SK-N-SH (cell line): ENCODE measurements around the gene LARP6. TPM values are rescaled to one million over a fixed set of nuclear protein-coding genes. Genes with fewer than 3 reads are reported as not detected.

Experiments used
- CTCF ChIA-PET: fragments of 300-600, 350-600 bp; formaldehyde crosslinking; extraction: SDS; loops from one replicate; lab custom pipeline; 2021; lab: Yijun Ruan, JAX
- POLR2A ChIA-PET: fragments of 350-600 bp; sonication (Branson Sonifier 250); formaldehyde crosslinking; extraction: SDS; loops from one replicate; lab custom pipeline; 2020; ENCODE audit warnings: antibody characterized with exemption, inconsistent platforms; lab: Yijun Ruan, JAX
- DNase-seq: peaks from one replicate; pipeline ENCODE4 v3.0.0; 2012
- H2AFZ ChIP-seq: fragments of 200-600 bp; sonication (generic); 2 replicates; pipeline ENCODE4 v1.8.1; 2016; ENCODE audit warnings: antibody characterized with exemption, mild to moderate bottlenecking, low read depth
- H3F3A ChIP-seq: fragments of 200-600 bp; sonication (generic); replicated peaks from 2 replicates; pipeline ENCODE3; 2016; ENCODE audit warnings: antibody characterized with exemption, mild to moderate bottlenecking; ENCODE audit not compliant: insufficient read depth
- H3K27ac ChIP-seq, 2 experiments: fragments of 200-500 bp in 1 of 2; fragments of 200-600 bp in 1 of 2; sonication (Bioruptor generic) in 1 of 2; sonication (generic), shearing (Covaris generic) in 1 of 2; 2 replicates each; pipeline versions ENCODE4 v1.5.1 to v1.6.1; 2014 to 2016; ENCODE audit warnings: low read depth in 2 of 2, inconsistent platforms in 1 of 2, low read length in 1 of 2, mild to moderate bottlenecking in 1 of 2, mixed read lengths in 1 of 2
- H3K27me3 ChIP-seq: fragments of 200-600 bp; sonication (generic), shearing (Covaris generic); 2 replicates; pipeline ENCODE4 v1.6.1; 2016; ENCODE audit warnings: mixed run types; ENCODE audit not compliant: insufficient read depth
- H3K36me3 ChIP-seq, 2 experiments: fragments of 200-500 bp in 1 of 2; fragments of 200-600 bp in 1 of 2; sonication (Bioruptor generic) in 1 of 2; sonication (generic) in 1 of 2; replicated peaks in 1 of 2; 2 replicates each; pipeline versions ENCODE3 to v1.5.1; 2014 to 2016; ENCODE audit warnings: low read length in 1 of 2, mild to moderate bottlenecking in 1 of 2; ENCODE audit not compliant: insufficient read depth in 2 of 2, control insufficient read depth in 1 of 2
- H3K4me1 ChIP-seq, 2 experiments: fragments of 200-500 bp in 1 of 2; fragments of 200-600 bp in 1 of 2; sonication (Bioruptor generic) in 1 of 2; sonication (generic), shearing (Covaris generic) in 1 of 2; 2 replicates each; pipeline versions ENCODE4 v1.5.1 to v1.6.1; 2014 to 2016; ENCODE audit warnings: low read depth in 1 of 2, low read length in 1 of 2, mixed run types in 1 of 2; ENCODE audit not compliant: insufficient read depth in 2 of 2, control insufficient read depth in 1 of 2
- H3K4me2 ChIP-seq: fragments of 200-600 bp; sonication (generic), shearing (Covaris generic); 2 replicates; pipeline ENCODE4 v1.6.1; 2017; ENCODE audit warnings: mixed run types
- H3K4me3 ChIP-seq, 2 experiments: fragments of 200-500 bp in 1 of 2; fragments of 200-600 bp in 1 of 2; sonication (Bioruptor generic) in 1 of 2; sonication (generic), shearing (Covaris generic) in 1 of 2; 2 replicates each; pipeline versions ENCODE4 v1.5.1 to v1.8.1; 2014 to 2016; ENCODE audit warnings: low read depth in 2 of 2, inconsistent platforms in 1 of 2, low read length in 1 of 2, mild to moderate bottlenecking in 1 of 2, mixed read lengths in 1 of 2, moderate library complexity in 1 of 2
- H3K79me2 ChIP-seq: fragments of 200-600 bp; sonication (generic); 2 replicates; pipeline ENCODE4 v1.8.1; 2017; ENCODE audit warnings: mild to moderate bottlenecking; ENCODE audit not compliant: insufficient read depth
- H3K9ac ChIP-seq: fragments of 200-600 bp; sonication (generic); 2 replicates; pipeline ENCODE4 v1.6.1; 2017; ENCODE audit warnings: mixed run types
- H3K9me2 ChIP-seq: fragments of 200-600 bp; sonication (generic); 2 replicates; pipeline ENCODE4 v1.6.1; 2017; ENCODE audit warnings: mixed run types
- H3K9me3 ChIP-seq: fragments of 200-600 bp; sonication (generic); 2 replicates; pipeline ENCODE4 v1.6.1; 2017; ENCODE audit warnings: mixed run types, mild to moderate bottlenecking, moderate library complexity
- H4K20me1 ChIP-seq: fragments of 200-600 bp; sonication (generic); 2 replicates; pipeline ENCODE4 v1.6.1; 2017; ENCODE audit warnings: mild to moderate bottlenecking, mixed run types; ENCODE audit not compliant: insufficient read depth
- FOXJ3 ChIP-seq: sonication (generic); formaldehyde crosslinking; IDR thresholded peaks from 2 replicates; pipeline ENCODE4 v1.5.1; 2020; ENCODE audit warnings: mild to moderate bottlenecking, missing genetic modification reagents
- FOXM1 ChIP-seq: IDR thresholded peaks from 2 replicates; pipeline ENCODE4 v1.4.0; 2012; ENCODE audit warnings: low read depth, mild to moderate bottlenecking
- GABPA ChIP-seq: IDR thresholded peaks from 2 replicates; pipeline ENCODE4 v1.4.0; 2012; ENCODE audit warnings: low read depth, mild to moderate bottlenecking
- IRF3 ChIP-seq: fragments of 150-350 bp; IDR thresholded peaks from 2 replicates; pipeline ENCODE4 v1.6.1; 2016; ENCODE audit warnings: mild to moderate bottlenecking, low read depth, low read length
- MAX ChIP-seq: IDR thresholded peaks from 2 replicates; pipeline ENCODE4 v1.4.0; 2012; ENCODE audit warnings: low read depth
- MEF2A ChIP-seq: IDR thresholded peaks from 2 replicates; pipeline ENCODE4 v1.4.0; 2012; ENCODE audit warnings: low read depth, borderline replicate concordance
- PBX3 ChIP-seq: IDR thresholded peaks from 2 replicates; pipeline ENCODE4; 2012
- POLR2AphosphoS5 ChIP-seq: IDR thresholded peaks from 2 replicates; pipeline ENCODE4 v1.6.1; 2012; ENCODE audit warnings: low read depth, low read length
- RAD21 ChIP-seq: IDR thresholded peaks from 2 replicates; pipeline ENCODE4 v1.6.1; 2012; ENCODE audit warnings: mild to moderate bottlenecking, low read length
- REST ChIP-seq: IDR thresholded peaks from 2 replicates; pipeline ENCODE4 v1.6.1; 2012; ENCODE audit warnings: mild to moderate bottlenecking, low read depth, low read length, moderate library complexity
- SIN3A ChIP-seq: IDR thresholded peaks from 2 replicates; pipeline ENCODE4 v1.6.1; 2012; ENCODE audit warnings: low read depth, mild to moderate bottlenecking, low read length, moderate library complexity, borderline replicate concordance
- SMC3 ChIP-seq: IDR thresholded peaks from 2 replicates; pipeline ENCODE4 v1.6.1; 2012; ENCODE audit warnings: low read depth, low read length, improper control_type of control experiment
- TAF1 ChIP-seq: IDR thresholded peaks from 2 replicates; pipeline ENCODE4 v1.6.1; 2012; ENCODE audit warnings: low read depth, mild to moderate bottlenecking, low read length, moderate library complexity, borderline replicate concordance
- TEAD4 ChIP-seq: IDR thresholded peaks from 2 replicates; pipeline ENCODE4 v1.4.0; 2012; ENCODE audit warnings: mild to moderate bottlenecking, borderline replicate concordance; ENCODE audit not compliant: insufficient read depth
- USF1 ChIP-seq: IDR thresholded peaks from 2 replicates; pipeline ENCODE4 v1.4.0; 2012; ENCODE audit warnings: low read depth, borderline replicate concordance
- YY1 ChIP-seq: IDR thresholded peaks from 2 replicates; pipeline ENCODE4 v1.4.0; 2012; ENCODE audit warnings: low read depth, mild to moderate bottlenecking
- ZBTB33 ChIP-seq: IDR thresholded peaks from 2 replicates; pipeline ENCODE4 v1.4.0; 2012; ENCODE audit warnings: low read depth, borderline replicate concordance
- WGBS: methylation state at CpG from one replicate; pipeline ENCODE4 v1.1.6; 2017; ENCODE audit warnings: low lambda C conversion rate; 5-methylcytosine and 5-hydroxymethylcytosine counted together
- polyA plus RNA-seq, 3 experiments: library from polyadenylated mRNA; depleted of rRNA; stranded (reverse); fragments of >200 nt; gene quantifications; 2 replicates each; pipeline ENCODE4 v1.2.3, GENCODE V29; 2012

The LARP6 gene
- polyA plus RNA-seq, 1 of the 3 experiments (the other 2 are of a cell fraction): 236 TPM

GRCh38 chr15:70870051-70870450 lies 16.1 kb upstream of the LARP6 start (continued):
- no peak for TF ChIP-seq USF1
- TF ChIP-seq MAX: peak; percentile 41; the same call in 1 of the 2 replicates
- TF ChIP-seq PBX3: peak; percentile 86
- no peak for TF ChIP-seq GABPA
- peak; percentile 58; the same call in 1 of the 2 replicates for TF ChIP-seq ZBTB33
- TF ChIP-seq TAF1: no peak; the same call in 1 of the 2 replicates

GRCh38 chr15:70869346-70869745 lies 15.4 kb upstream of the LARP6 start:
- Histone ChIP-seq H3K9me2 (no peaks in the 10 kb centered on the region), H3K9me3 (no peaks in the 10 kb centered on the region), H3K27ac (peak overlapping the region; percentile 83 to 87), H3K4me2 (peak overlapping the region; percentile 67), H3K4me1 (peaks cover 30 to 31% of the 10 kb centered on the region in 2 experiments), H3K4me3 (peak overlapping the region in 1 of 2 experiments; percentile 26; a peak in 1 of 4 replicates), H3K79me2 (no peaks in the 10 kb centered on the region)
- CTCF ChIA-PET: interaction anchor here (0.6 to 3.0 kb wide), 8 partner anchors 11 to 58 kb away, joined by 3 to 18 read pairs (median 3); no protein-coding TSS in a partner anchor
- DNase-seq: peak; percentile 63
- POLR2A ChIA-PET: interaction anchor here (1.0 to 2.9 kb wide), 3 partner anchors 10 to 23 kb away, joined by 3 to 21 read pairs (median 5); partner anchors contain the start of genes LARP6, LRRC49 and THAP10
- WGBS: 45% methylated on average over 3 of the region's 3 CpGs
- TF ChIP-seq IRF3 (no peak), FOXM1 (no peak), FOXJ3 (CRISPR knock-in tag) (no peak), SIN3A (no peak), RAD21 (no peak), SMC3 (no peak), POLR2AphosphoS5 (no peak), YY1 (0 out of 2 replicates have a peak, but pooled peaks have one; percentile 21), MEF2A (no peak), USF1 (peak; percentile 65; the same call in 1 of the 2 replicates), REST (peak; percentile 74; the same call in 1 of the 2 replicates), TEAD4 (no peak)
- TF ChIP-seq, all 33 proteins: peak for 3
- H3K36me3 ChIP-seq: no peaks in the 10 kb centered on the region
- H3K27me3 ChIP-seq: no peaks in the 10 kb centered on the region
- H2AFZ ChIP-seq: no peak overlapping the region
- no peak overlapping the region; the same call in 1 of the 2 replicates for H3K9ac ChIP-seq
- H3F3A ChIP-seq: peaks cover 21% of the 10 kb centered on the region
- no peaks in the 10 kb centered on the region for H4K20me1 ChIP-seq
